K562 (cell line): ENCODE measurements around the gene MPIG6B. TPM values are rescaled to one million over a fixed set of nuclear protein-coding genes. Genes with fewer than 3 reads are reported as not detected.

Experiments
- ATF2 ChIP-seq: sonication (generic); formaldehyde crosslinking; IDR thresholded peaks from 2 replicates; pipeline ENCODE4 v1.8.1; 2022; ENCODE audit warnings: missing genetic modification reagents
- CHD4 ChIP-seq: fragments of 200-600 bp; sonication (generic); IDR thresholded peaks from 3 replicates; pipeline ENCODE4 v1.6.1; 2012; ENCODE audit warnings: low read depth, mild to moderate bottlenecking, mixed read lengths, low read length, inconsistent platforms; ENCODE audit not compliant: insufficient read depth, insufficient replicate concordance, poor library complexity, severe bottlenecking
- CSDE1 ChIP-seq, 2 experiments: fragments of 450-650 bp; IDR thresholded peaks; 2 replicates each; pipeline ENCODE4 v1.6.1; 2016; ENCODE audit warnings: mild to moderate bottlenecking in 1 of 2
- GTF2E2 ChIP-seq: fragments of 200-800 bp; sonication (Bioruptor generic); IDR thresholded peaks from 2 replicates; pipeline ENCODE4 v1.6.1; 2016; ENCODE audit warnings: missing genetic modification characterization, missing compliant biosample characterization
- HEY1 ChIP-seq: fragments of 250-450 bp; sonication (Bioruptor Pico); IDR thresholded peaks from 2 replicates; pipeline ENCODE4 v1.5.0; 2020; ENCODE audit warnings: mild to moderate bottlenecking, moderate library complexity, borderline replicate concordance
- LARP7 ChIP-seq: fragments of 450-650 bp; IDR thresholded peaks from 2 replicates; pipeline ENCODE4 v1.6.1; 2016
- MIER1 ChIP-seq: fragments of 450-650 bp; IDR thresholded peaks from 2 replicates; pipeline ENCODE4 v1.6.1; 2016; ENCODE audit warnings: antibody characterized with exemption, mild to moderate bottlenecking, low read depth
- MYNN ChIP-seq, 2 experiments: sonication (generic); formaldehyde crosslinking in 1 of 2; IDR thresholded peaks; 2 replicates each; pipeline versions ENCODE4 v1.5.0 to v1.6.1; 2016 to 2020; ENCODE audit warnings: antibody characterized with exemption in 1 of 2, missing genetic modification reagents in 1 of 2
- POLR3G ChIP-seq: IDR thresholded peaks from 2 replicates; pipeline ENCODE4 v1.6.1; 2011; ENCODE audit not compliant: insufficient read length, insufficient replicate concordance; ENCODE audit errors: extremely low read depth
- VEZF1 ChIP-seq: fragments of 200-800 bp; sonication (Bioruptor generic); IDR thresholded peaks from 2 replicates; pipeline ENCODE4 v1.6.1; 2017; ENCODE audit warnings: missing genetic modification characterization, missing compliant biosample characterization
- ZNF707 ChIP-seq: fragments of 250-450 bp; sonication (Bioruptor Pico); conservative IDR thresholded peaks from 2 replicates; pipeline ENCODE4 v1.8.0; 2022; ENCODE audit warnings: inconsistent platforms, mild to moderate bottlenecking, moderate library complexity
- ZNF778 ChIP-seq: fragments of 450-650 bp; formaldehyde crosslinking; IDR thresholded peaks from 2 replicates; pipeline ENCODE4 v1.4.0; 2020; ENCODE audit warnings: mild to moderate bottlenecking, moderate library complexity
- polyA plus RNA-seq, 8 experiments: library from polyadenylated mRNA; depleted of rRNA in 4 of 8; stranded (reverse) in 5 of 8; unstranded in 3 of 8; fragments of >200 nt; fragmentation: Nextera tagmentation in 2 of 8; fragmentation: Illumina TruSeq in 1 of 8; extraction: Ambion mirVana in 2 of 8; extraction: Trizol in 1 of 8; gene quantifications; 2 replicates each; pipeline versions ENCODE4 v1.2.1 to v1.2.3, GENCODE V29; 2011 to 2014; ENCODE audit warnings: inconsistent platforms in 1 of 8, missing spikeins in 1 of 8
- total RNA-seq, 7 experiments: library from RNA; depleted of rRNA in 6 of 7; stranded (reverse); fragments of >200 nt in 6 of 7; fragmentation: Illumina TruSeq in 2 of 7; extraction: Trizol in 2 of 7; gene quantifications; 2 replicates each; pipeline versions ENCODE4 v1.2.1 to v1.2.3, GENCODE V29; 2011 to 2021; ENCODE audit warnings: low replicate concordance in 1 of 7
- TF ChIP-seq, protein P1 (sequence below): fragments of 450-650 bp; conservative IDR thresholded peaks from 2 replicates; pipeline ENCODE4 v1.6.1; 2016; ENCODE audit warnings: missing genetic modification characterization, low read depth, mild to moderate bottlenecking, control low read depth, missing compliant biosample characterization
- TF ChIP-seq, protein P2 (sequence below): fragments of 450-650 bp; formaldehyde crosslinking; IDR thresholded peaks from 2 replicates; pipeline ENCODE4 v1.4.0; 2022; ENCODE audit warnings: mild to moderate bottlenecking, moderate library complexity
- TF ChIP-seq, protein P3 (sequence below): fragments of 450-650 bp; formaldehyde crosslinking; IDR thresholded peaks from 2 replicates; pipeline ENCODE4 v1.4.0; 2022; ENCODE audit warnings: missing genetic modification characterization
- TF ChIP-seq, protein P4 (sequence below): fragments of 250-450 bp; sonication (Bioruptor Pico); IDR thresholded peaks from 2 replicates; pipeline ENCODE4 v1.8.0; 2022; ENCODE audit warnings: moderate library complexity, mild to moderate bottlenecking, inconsistent platforms

MPIG6B gene
- total and polyA plus RNA-seq, 9 of the 15 experiments (the other 6 are each of a cell fraction or from before 2014, with no cell fraction given) = 0.11 to 1.2 (median 0.28) TPM; not detected in 1

DNA sequence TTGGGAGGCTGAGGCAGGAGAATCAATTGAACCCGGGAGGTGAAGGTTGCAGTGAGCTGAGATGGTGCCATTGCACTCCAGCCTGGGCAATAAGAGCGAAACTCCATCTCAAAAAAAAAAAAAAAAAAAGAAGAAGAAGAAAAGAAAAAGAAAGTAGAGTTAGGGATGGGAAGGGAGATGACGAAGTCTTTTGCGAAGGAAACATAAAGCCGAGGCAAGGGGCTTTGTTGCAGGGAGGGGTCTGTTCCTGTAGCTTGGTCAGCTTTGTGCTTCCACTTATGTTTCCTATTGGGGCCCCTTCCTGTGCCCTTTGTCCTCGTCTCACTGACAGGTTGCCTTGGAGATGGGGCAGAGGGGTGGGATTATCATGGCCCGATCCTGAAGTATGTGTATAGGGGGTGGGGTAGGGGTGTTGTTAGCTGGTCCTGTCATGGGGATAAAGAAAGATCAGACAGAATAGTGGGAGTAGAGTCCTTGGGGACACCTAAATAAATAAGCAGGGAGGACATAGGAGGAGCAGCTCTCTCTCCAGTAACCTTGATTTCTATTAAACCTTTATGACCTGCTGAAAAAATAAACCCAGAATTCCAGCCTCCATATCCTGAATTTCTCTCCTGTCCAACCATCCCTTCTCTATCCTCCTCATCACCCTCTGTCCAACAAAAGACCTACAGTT lies 14.3 kb downstream of the MPIG6B start (continued):
- TF ChIP-seq ATF2 (CRISPR knock-in tag) (no peak), MYNN (IDR thresholded peaks at IDR 0.05) (no peak), MYNN (CRISPR knock-in tag; IDR thresholded peaks at IDR 0.05) (no peak), GTF2E2 (tag) (no peak), CHD4 (no peak), VEZF1 (CRISPR knock-in tag) (no peak), MIER1 (no peak), ZNF778 (CRISPR knock-in tag) (no peak), HEY1 (CRISPR knock-in tag) (peak; percentile 50), LARP7 (peak; percentile 94; the same call in 1 of the 2 replicates), CSDE1 (IDR thresholded peaks at IDR 0.05) (no peak), ZNF707 (CRISPR knock-in tag) (no peak), POLR3G (no peak)
- TF ChIP-seq, protein P1, sequence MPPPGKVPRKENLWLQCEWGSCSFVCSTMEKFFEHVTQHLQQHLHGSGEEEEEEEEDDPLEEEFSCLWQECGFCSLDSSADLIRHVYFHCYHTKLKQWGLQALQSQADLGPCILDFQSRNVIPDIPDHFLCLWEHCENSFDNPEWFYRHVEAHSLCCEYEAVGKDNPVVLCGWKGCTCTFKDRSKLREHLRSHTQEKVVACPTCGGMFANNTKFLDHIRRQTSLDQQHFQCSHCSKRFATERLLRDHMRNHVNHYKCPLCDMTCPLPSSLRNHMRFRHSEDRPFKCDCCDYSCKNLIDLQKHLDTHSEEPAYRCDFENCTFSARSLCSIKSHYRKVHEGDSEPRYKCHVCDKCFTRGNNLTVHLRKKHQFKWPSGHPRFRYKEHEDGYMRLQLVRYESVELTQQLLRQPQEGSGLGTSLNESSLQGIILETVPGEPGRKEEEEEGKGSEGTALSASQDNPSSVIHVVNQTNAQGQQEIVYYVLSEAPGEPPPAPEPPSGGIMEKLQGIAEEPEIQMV (tag) = no peak
- TF ChIP-seq, protein P2, sequence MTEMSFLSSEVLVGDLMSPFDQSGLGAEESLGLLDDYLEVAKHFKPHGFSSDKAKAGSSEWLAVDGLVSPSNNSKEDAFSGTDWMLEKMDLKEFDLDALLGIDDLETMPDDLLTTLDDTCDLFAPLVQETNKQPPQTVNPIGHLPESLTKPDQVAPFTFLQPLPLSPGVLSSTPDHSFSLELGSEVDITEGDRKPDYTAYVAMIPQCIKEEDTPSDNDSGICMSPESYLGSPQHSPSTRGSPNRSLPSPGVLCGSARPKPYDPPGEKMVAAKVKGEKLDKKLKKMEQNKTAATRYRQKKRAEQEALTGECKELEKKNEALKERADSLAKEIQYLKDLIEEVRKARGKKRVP (CRISPR knock-in tag) = peak; percentile 45; the same call in 1 of the 2 replicates
- TF ChIP-seq, protein P3, sequence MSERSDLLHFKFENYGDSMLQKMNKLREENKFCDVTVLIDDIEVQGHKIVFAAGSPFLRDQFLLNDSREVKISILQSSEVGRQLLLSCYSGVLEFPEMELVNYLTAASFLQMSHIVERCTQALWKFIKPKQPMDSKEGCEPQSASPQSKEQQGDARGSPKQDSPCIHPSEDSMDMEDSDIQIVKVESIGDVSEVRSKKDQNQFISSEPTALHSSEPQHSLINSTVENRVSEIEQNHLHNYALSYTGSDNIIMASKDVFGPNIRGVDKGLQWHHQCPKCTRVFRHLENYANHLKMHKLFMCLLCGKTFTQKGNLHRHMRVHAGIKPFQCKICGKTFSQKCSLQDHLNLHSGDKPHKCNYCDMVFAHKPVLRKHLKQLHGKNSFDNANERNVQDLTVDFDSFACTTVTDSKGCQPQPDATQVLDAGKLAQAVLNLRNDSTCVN = no peak
- TF ChIP-seq, protein P4, sequence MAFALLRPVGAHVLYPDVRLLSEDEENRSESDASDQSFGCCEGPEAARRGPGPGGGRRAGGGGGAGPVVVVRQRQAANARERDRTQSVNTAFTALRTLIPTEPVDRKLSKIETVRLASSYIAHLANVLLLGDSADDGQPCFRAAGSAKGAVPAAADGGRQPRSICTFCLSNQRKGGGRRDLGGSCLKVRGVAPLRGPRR (CRISPR knock-in tag) = 0 out of 2 replicates have a peak, but pooled peaks have one; percentile 9
